AG09309 (cell line): Measurements from ENCODE around the gene CD300H.

Experiments used
- DNase-seq: peaks from one replicate; pipeline ENCODE4 v3.0.0-alpha.2; 2010; ENCODE audit warnings: low read depth
- H3K4me3 ChIP-seq: 2 replicates; pipeline ENCODE4 v1.5.1; 2011; ENCODE audit warnings: mild to moderate bottlenecking, low read depth, low read length, moderate library complexity; ENCODE audit not compliant: control insufficient read depth
- TF ChIP-seq, protein P1 (sequence below): IDR thresholded peaks from 2 replicates; pipeline ENCODE4 v1.5.1; 2011; ENCODE audit warnings: mild to moderate bottlenecking, low read depth, low read length, inconsistent platforms; ENCODE audit not compliant: insufficient read depth, control insufficient read depth; ENCODE audit errors: missing control alignments

Gene CD300H

DNA sequence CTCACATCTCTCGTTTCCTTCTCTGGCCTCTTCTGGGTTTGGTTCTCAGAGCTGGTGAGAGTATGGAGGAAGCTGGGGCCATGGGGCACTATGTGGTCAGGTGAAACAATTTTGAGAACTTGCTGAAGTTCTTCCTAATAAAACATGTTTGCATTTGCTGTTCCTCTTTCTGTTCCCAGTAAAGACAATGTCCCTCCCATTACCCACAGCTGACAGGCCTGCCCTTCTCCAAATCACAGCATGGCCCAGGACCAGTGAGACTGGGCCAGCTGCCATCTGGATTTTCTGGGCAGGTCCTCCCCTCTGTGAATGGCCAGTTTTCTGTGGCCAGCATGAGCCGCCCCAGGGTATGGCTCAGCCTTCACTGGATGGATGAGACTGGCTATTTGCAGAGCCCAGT is at the start of gene CD300H:
Gene CD300H (minus strand): TSS at position 113 of the 400 bp plus-strand sequence.
- no peak within 1 kb of the TSS for H3K4me3 ChIP-seq
- TF ChIP-seq, protein P1, sequence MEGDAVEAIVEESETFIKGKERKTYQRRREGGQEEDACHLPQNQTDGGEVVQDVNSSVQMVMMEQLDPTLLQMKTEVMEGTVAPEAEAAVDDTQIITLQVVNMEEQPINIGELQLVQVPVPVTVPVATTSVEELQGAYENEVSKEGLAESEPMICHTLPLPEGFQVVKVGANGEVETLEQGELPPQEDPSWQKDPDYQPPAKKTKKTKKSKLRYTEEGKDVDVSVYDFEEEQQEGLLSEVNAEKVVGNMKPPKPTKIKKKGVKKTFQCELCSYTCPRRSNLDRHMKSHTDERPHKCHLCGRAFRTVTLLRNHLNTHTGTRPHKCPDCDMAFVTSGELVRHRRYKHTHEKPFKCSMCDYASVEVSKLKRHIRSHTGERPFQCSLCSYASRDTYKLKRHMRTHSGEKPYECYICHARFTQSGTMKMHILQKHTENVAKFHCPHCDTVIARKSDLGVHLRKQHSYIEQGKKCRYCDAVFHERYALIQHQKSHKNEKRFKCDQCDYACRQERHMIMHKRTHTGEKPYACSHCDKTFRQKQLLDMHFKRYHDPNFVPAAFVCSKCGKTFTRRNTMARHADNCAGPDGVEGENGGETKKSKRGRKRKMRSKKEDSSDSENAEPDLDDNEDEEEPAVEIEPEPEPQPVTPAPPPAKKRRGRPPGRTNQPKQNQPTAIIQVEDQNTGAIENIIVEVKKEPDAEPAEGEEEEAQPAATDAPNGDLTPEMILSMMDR, result no peak
- no peak for DNase-seq

DNA sequence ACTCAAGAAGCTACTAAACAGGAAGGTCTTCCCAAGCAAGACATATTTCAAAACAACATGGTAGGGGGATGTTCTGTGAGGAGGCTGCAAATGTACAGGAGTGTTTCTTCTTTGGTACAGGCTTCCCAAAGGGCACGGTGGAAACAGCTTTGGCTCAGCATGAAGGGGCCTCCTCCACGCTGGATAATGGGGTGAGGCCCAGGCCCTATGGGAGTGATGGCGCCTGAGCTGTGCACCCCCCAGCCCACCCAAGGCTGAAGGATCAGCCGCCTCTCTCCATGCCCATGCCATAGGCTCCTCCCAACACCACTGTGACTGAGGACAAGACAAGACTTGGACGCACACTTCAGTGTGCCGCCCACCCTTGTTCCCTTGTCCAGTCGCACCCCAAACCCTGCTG is 49.4 kb upstream of the CD300H start:
- H3K4me3 ChIP-seq, result no peak overlapping the region
- TF ChIP-seq, protein P1, result no peak
- no peak for DNase-seq

DNA sequence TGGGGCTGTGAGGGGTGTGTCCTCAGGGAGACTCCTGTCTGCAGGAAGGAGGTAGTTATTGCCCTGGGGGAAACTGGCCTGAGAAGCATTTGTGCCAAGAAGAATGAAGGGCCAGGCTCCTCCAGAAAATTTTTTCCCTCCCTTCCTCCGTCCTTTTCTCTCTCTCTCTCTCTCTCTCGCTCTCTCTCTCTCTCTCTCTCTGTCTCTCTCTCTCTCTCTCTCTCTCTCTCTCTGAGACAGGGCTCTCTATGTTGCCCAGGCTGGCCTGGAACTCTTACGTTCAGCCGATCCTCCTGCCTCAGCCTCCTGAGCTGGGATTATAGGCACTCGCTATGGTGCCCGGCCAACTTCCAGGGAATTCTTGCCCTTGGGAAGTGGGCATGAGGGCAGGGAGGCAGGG is 44.7 kb upstream of the CD300H start:
- no peak overlapping the region for H3K4me3 ChIP-seq
- TF ChIP-seq, protein P1, result no peak
- no peak for DNase-seq

DNA sequence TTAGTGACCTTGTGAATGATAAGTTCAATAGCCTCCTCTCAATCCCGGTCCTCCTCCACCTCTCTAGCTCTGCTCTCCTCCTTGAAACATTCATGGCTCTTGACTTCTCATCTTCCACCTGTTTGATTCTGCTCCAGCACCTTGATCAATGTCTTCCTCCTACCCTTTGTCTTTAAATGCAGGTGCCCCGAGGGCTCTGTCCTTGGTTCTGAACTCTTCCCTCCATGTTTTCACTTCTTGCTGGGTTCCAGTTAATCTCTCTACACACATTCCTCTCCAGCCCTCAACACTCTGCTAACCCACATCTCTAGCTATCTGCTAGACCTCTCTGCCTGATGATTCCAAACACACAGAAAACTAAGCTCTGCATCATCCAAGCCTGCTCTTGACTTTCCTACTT is 42.8 kb upstream of the CD300H start:
- TF ChIP-seq, protein P1, result no peak
- DNase-seq, result no peak
- H3K4me3 ChIP-seq, result no peak overlapping the region

DNA sequence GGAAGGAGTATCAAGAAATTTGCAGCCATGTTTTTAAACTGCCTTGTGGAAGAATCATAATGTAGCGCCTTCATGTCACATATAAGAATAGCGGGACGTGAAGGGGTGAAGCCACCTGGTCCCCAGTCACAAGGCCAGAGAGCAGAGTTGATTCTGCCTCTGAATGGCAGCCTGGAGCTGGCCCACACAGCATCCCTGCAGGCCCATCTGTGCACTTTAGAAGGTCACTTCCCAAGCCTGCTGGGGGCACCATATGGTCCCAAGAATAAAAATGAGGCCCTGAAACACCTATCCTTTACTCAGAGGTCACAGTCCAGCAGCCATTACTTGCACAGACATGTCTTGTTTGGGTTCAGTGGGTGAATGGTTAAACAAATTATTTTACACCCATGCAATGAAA is 41.2 kb upstream of the CD300H start:
- no peak for DNase-seq
- TF ChIP-seq, protein P1, result no peak
- H3K4me3 ChIP-seq, result no peak overlapping the region

DNA sequence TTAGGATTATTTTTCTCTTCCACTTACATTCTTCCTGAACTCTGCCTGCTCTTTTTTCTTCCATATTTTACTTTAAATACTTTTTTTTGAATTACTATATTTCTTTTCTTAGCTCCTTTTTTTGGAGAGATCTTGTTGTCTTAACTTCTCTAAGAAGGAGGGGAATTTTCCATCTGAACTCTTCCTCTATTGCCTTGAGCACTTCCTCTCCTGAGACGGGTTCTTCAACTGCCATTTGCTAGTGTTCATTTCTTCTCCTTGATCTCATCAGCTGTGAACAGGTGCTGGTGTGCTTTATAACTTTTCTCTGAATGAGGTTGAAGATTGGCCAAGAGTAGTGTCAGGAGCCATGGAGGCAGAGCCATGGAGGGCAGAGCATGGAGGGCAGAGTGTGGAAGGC is 39.9 kb upstream of the CD300H start:
- no peak for DNase-seq
- no peak overlapping the region for H3K4me3 ChIP-seq
- TF ChIP-seq, protein P1, result no peak

DNA sequence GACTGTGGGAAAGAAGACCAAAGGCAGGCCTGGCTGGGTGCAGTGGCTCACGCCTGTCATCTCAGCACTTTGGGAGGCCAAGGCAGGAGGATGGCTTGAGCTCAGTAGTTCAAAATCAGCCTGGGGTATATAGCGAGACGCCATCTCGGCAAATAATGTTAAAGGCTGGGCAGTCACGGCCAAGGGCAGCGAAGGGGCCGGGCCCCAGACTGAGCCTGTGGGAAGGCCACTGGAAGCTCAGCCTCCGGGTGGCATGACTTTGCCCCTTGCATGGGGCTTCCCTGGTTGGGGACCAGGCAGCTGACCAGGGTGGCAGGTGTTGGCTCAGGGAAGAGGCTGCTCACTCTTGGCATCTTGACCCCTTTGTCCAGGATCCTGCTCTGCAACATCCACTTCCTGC is 38.7 kb upstream of the CD300H start:
- no peak overlapping the region for H3K4me3 ChIP-seq
- no peak for DNase-seq
- TF ChIP-seq, protein P1, result no peak
